ENCODE measurements around the gene RBMS3. TPM values are rescaled to one million over a fixed set of nuclear protein-coding genes. Genes with fewer than 3 reads are reported as not detected.
A peak's percentile ranks its signal among the peaks of the same experiment; 100 is the strongest.

Gene RBMS3
- total RNA-seq, 1 donor, result 81.1 TPM

DNA sequence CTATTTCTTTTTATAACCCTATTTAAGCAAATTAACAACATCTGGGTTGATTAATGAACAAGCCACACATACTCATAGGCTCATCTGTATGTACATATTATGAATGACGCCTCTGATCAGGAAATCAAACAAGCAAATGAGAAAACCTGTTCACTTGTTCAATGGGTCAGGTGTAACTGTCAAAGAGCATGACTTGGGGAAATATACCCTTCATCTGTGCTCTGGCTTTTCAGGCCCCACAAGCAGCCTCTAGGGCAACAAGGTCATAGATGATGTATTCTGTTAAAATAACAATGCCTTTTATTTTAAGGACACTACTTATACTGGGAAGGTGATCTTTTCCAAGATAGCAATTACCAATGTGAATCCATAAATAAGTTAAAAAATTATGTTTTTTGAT is 102.0 kb downstream of the RBMS3 start:
- Histone ChIP-seq H3K9me3 (ENCODE audit: low read depth, low read length) (no peaks in the 10 kb centered on the region), H3K36me3 (ENCODE audit: insufficient read depth, low read length) (peaks cover 6% of the 10 kb centered on the region), H3K27ac (ENCODE audit: low read depth, low read length) (peak overlapping the region; percentile 55), H3K4me2 (ENCODE audit: insufficient read depth, low read length) (no peak overlapping the region), H3K79me2 (ENCODE audit: insufficient read depth, low read length) (peaks cover 39% of the 10 kb centered on the region), H3K4me3 (ENCODE audit: insufficient read depth, low read length) (no peak overlapping the region), H2AFZ (ENCODE audit: low read length) (no peak overlapping the region), H3K27me3 (ENCODE audit: insufficient read depth, low read length) (no peaks in the 10 kb centered on the region), H3K4me1 (ENCODE audit: insufficient read depth, low read length) (peaks cover 42% of the 10 kb centered on the region), H4K20me1 (ENCODE audit: insufficient read depth, low read length) (peaks cover 14% of the 10 kb centered on the region)
- no peak for DNase-seq (ENCODE audit: insufficient read length, low spot score, missing footprints)
- TF ChIP-seq, protein P1, sequence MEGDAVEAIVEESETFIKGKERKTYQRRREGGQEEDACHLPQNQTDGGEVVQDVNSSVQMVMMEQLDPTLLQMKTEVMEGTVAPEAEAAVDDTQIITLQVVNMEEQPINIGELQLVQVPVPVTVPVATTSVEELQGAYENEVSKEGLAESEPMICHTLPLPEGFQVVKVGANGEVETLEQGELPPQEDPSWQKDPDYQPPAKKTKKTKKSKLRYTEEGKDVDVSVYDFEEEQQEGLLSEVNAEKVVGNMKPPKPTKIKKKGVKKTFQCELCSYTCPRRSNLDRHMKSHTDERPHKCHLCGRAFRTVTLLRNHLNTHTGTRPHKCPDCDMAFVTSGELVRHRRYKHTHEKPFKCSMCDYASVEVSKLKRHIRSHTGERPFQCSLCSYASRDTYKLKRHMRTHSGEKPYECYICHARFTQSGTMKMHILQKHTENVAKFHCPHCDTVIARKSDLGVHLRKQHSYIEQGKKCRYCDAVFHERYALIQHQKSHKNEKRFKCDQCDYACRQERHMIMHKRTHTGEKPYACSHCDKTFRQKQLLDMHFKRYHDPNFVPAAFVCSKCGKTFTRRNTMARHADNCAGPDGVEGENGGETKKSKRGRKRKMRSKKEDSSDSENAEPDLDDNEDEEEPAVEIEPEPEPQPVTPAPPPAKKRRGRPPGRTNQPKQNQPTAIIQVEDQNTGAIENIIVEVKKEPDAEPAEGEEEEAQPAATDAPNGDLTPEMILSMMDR (IDR thresholded peaks at IDR 0.05; ENCODE audit: extremely low read depth, low read depth, low read length), result no peak

DNA sequence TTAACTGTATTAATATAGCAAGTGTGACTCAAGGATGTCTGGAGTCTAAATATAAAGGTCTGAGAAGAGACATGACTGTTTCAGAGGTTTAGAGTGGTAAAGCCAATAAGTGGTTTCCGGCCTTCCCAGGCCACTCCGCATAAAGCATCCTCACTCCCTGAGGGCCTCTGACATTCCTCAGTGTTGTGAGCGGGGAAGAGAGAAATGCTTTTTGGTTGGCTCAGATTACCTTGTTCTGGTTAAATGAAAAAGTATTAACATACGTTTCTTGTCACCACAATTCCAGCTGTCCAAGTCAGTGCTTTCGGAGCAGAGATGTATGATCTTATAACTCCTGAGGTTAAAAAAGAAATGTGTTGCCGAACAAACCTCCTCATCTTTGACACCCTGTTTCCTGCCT is 103.8 kb downstream of the RBMS3 start:
- Histone ChIP-seq H3K79me2 (ENCODE audit: insufficient read depth, low read length) (peaks cover 35% of the 10 kb centered on the region), H3K9me3 (ENCODE audit: low read depth, low read length) (no peaks in the 10 kb centered on the region), H3K4me3 (ENCODE audit: insufficient read depth, low read length) (peak overlapping the region; percentile 45), H3K27ac (ENCODE audit: low read depth, low read length) (peak overlapping the region; percentile 97), H2AFZ (ENCODE audit: low read length) (no peak overlapping the region), H4K20me1 (ENCODE audit: insufficient read depth, low read length) (peaks cover 9% of the 10 kb centered on the region), H3K36me3 (ENCODE audit: insufficient read depth, low read length) (peaks cover 6% of the 10 kb centered on the region), H3K27me3 (ENCODE audit: insufficient read depth, low read length) (no peaks in the 10 kb centered on the region), H3K4me2 (ENCODE audit: insufficient read depth, low read length) (peak overlapping the region; percentile 84), H3K4me1 (ENCODE audit: insufficient read depth, low read length) (peaks cover 42% of the 10 kb centered on the region)
- peak; percentile 58 for DNase-seq (ENCODE audit: insufficient read length, low spot score, missing footprints)
- TF ChIP-seq, protein P1 (IDR thresholded peaks at IDR 0.05; ENCODE audit: extremely low read depth, low read depth, low read length), result no peak

DNA sequence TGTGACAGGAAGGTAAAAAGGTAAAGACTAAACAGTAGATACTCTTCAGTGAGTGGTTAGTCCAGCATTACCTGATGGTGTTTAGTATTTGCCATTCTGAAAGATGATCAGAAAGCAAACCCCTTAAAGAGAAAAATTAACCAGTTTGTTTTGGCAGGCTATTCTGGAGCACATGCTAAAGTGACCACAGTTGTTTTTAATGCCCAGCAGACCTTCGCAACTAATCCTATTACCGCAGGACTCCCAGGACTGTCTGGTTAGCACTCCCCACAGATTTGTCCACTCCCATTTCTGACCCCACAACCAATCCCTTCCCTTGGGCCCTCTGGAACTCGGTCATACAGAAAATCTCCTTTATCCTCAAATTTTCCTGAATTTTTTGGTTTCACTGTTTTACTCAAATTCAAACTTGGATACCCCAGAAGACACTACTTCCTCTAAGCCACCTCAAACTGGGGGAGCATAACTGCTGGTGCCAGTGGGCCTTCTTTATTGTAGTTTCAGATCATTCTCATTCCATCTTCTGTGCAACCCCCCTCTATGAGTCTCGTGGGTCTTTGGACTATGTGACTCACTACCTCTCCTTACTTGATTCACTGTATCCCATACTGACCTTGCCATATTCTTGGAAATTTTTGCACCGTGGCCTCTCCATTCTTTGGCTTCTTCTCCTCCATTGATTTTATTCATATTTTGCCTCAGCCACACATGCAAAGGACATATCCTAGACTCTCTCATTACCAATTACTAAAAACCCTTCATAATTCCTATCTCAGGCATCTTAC is 104.4 kb downstream of the RBMS3 start:
- Histone ChIP-seq H3K4me2 (ENCODE audit: insufficient read depth, low read length) (peak overlapping the region; percentile 84), H2AFZ (ENCODE audit: low read length) (no peak overlapping the region), H3K27me3 (ENCODE audit: insufficient read depth, low read length) (no peaks in the 10 kb centered on the region), H3K27ac (ENCODE audit: low read depth, low read length) (peak overlapping the region; percentile 97), H4K20me1 (ENCODE audit: insufficient read depth, low read length) (peaks cover 9% of the 10 kb centered on the region), H3K4me3 (ENCODE audit: insufficient read depth, low read length) (peak overlapping the region; percentile 45), H3K9me3 (ENCODE audit: low read depth, low read length) (no peaks in the 10 kb centered on the region), H3K79me2 (ENCODE audit: insufficient read depth, low read length) (peaks cover 35% of the 10 kb centered on the region), H3K36me3 (ENCODE audit: insufficient read depth, low read length) (peaks cover 6% of the 10 kb centered on the region), H3K4me1 (ENCODE audit: insufficient read depth, low read length) (peaks cover 42% of the 10 kb centered on the region)
- peak; percentile 61 for DNase-seq (ENCODE audit: insufficient read length, low spot score, missing footprints)
- TF ChIP-seq, protein P1 (IDR thresholded peaks at IDR 0.05; ENCODE audit: extremely low read depth, low read depth, low read length), result no peak

- TF ChIP-seq, protein P1 (IDR thresholded peaks at IDR 0.05; ENCODE audit: extremely low read depth, low read depth, low read length), result no peak
- no peak for DNase-seq (ENCODE audit: insufficient read length, low spot score, missing footprints)
- H3K79me2 ChIP-seq (ENCODE audit: insufficient read depth, low read length), result peaks cover 14% of the 10 kb centered on the region
Observed at GRCh38 chr3:29389362-29389761, 108.5 kb downstream of the RBMS3 start.

More at GRCh38 chr3:29389362-29389761, 108.5 kb downstream of the RBMS3 start:
- H2AFZ ChIP-seq (ENCODE audit: low read length), result no peak overlapping the region
- peaks cover 3% of the 10 kb centered on the region for H4K20me1 ChIP-seq (ENCODE audit: insufficient read depth, low read length)
- H3K27me3 ChIP-seq (ENCODE audit: insufficient read depth, low read length), result no peaks in the 10 kb centered on the region
- H3K4me2 ChIP-seq (ENCODE audit: insufficient read depth, low read length), result no peak overlapping the region
- H3K27ac ChIP-seq (ENCODE audit: low read depth, low read length), result no peak overlapping the region
- peaks cover 6% of the 10 kb centered on the region for H3K36me3 ChIP-seq (ENCODE audit: insufficient read depth, low read length)
- H3K4me3 ChIP-seq (ENCODE audit: insufficient read depth, low read length), result no peak overlapping the region
- peaks cover 16% of the 10 kb centered on the region for H3K4me1 ChIP-seq (ENCODE audit: insufficient read depth, low read length)
- no peaks in the 10 kb centered on the region for H3K9me3 ChIP-seq (ENCODE audit: low read depth, low read length)

Data from osteoblast (primary cell).